H7 (cell line): Measurements from ENCODE around the gene ARFIP1. TPM values are rescaled to one million over a fixed set of nuclear protein-coding genes. Genes with fewer than 3 reads are reported as not detected.

Experiments used
- DNase-seq: peaks from one replicate; pipeline ENCODE4 v3.0.0; 2012
- H3K27me3 ChIP-seq: 2 replicates; pipeline ENCODE4 v1.6.0; 2011; ENCODE audit warnings: mild to moderate bottlenecking, low read length; ENCODE audit not compliant: control insufficient read depth, insufficient read depth
- H3K36me3 ChIP-seq: replicated peaks from 2 replicates; pipeline ENCODE4 v1.5.1; 2011; ENCODE audit warnings: low read length; ENCODE audit not compliant: control insufficient read depth, insufficient read depth
- H3K4me3 ChIP-seq: 2 replicates; pipeline ENCODE4 v1.5.1; 2011; ENCODE audit warnings: low read depth, mild to moderate bottlenecking, control low read depth, low read length, moderate library complexity; ENCODE audit not compliant: insufficient read depth
- total RNA-seq: library from RNA; depleted of rRNA; stranded (reverse); fragments of >200 nt; shearing (Covaris generic); gene quantifications from 2 replicates; pipeline ENCODE4 v1.2.3, GENCODE V29; 2014

ARFIP1 gene
- total RNA-seq, 1 experiment from 2014 or later, result 30.5 TPM

GRCh38 chr4:152776352-152776751 is 3.4 kb upstream of the ARFIP1 start:
- Histone ChIP-seq H3K36me3 (no peaks in the 10 kb centered on the region; the same call in 1 of the 2 replicates), H3K4me3 (no peak overlapping the region), H3K27me3 (no peaks in the 10 kb centered on the region)
- no peak for DNase-seq

DNA sequence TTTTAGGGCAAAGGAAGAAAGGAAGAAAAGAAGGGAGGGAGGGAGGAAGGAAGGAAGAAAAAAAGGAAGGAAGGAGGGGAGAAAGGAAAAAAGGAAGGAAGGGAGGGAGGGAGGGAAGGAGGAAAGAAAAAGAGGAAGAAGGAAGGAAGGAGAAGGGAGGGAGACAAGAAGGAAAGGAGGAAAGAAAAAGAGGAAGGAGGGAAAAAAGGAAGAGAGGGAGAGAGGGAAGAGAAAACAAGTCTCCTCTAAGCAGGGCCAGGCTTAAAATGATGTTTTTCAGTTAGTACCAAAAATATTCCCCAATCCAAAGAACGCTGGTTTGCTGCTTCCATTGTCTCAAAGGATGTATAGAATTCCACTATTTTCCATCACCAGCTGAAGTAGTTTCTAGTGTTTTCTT is 2.3 kb upstream of the ARFIP1 start:
- DNase-seq, result no peak
- no peaks in the 10 kb centered on the region for H3K27me3 ChIP-seq
- H3K4me3 ChIP-seq, result no peak overlapping the region
- no peaks in the 10 kb centered on the region; the same call in 1 of the 2 replicates for H3K36me3 ChIP-seq

- Histone ChIP-seq H3K27me3 (no peaks in the 10 kb centered on the region), H3K36me3 (no peaks in the 10 kb centered on the region; the same call in 1 of the 2 replicates), H3K4me3 (peak overlapping the region; percentile 84)
- DNase-seq, result peak; percentile 18
Measured at GRCh38 chr4:152778656-152779512, 870 bp upstream of the ARFIP1 start.

DNA sequence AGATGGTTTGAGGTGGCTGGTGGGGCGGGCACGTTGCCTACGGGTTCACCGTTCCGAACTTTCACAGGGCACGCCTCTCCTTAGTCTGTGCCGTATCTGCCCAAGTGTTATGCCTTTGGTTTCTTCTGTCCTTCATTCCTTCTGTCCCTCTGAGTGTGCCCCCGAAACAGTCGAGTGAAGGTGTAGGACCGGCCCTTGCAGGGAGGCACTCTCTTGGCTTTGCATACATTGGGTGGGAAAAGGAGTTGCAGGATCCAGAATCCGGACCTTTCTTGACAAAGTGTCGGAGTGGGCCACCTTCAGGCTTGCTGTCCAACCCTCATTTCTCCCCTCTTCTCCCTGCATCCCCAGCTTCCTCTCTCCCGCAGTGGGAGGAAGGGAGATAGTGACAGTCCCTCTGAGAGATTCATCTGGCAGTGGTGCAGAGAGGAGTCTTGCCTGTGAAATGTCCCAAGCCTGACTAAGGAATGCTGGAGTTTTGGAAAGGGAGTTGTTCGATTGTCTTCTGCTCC is 569 bp downstream of the ARFIP1 start:
- DNase-seq, result no peak
- H3K36me3 ChIP-seq, result no peaks in the 10 kb centered on the region; the same call in 1 of the 2 replicates

GRCh38 chr4:152784490-152785350 is 5.0 kb downstream of the ARFIP1 start:
- DNase-seq, result peak; percentile 26

More for the DNA sequence above, 569 bp downstream of the ARFIP1 start:
- peak overlapping the region; percentile 84 for H3K4me3 ChIP-seq
- H3K27me3 ChIP-seq, result no peaks in the 10 kb centered on the region

DNA sequence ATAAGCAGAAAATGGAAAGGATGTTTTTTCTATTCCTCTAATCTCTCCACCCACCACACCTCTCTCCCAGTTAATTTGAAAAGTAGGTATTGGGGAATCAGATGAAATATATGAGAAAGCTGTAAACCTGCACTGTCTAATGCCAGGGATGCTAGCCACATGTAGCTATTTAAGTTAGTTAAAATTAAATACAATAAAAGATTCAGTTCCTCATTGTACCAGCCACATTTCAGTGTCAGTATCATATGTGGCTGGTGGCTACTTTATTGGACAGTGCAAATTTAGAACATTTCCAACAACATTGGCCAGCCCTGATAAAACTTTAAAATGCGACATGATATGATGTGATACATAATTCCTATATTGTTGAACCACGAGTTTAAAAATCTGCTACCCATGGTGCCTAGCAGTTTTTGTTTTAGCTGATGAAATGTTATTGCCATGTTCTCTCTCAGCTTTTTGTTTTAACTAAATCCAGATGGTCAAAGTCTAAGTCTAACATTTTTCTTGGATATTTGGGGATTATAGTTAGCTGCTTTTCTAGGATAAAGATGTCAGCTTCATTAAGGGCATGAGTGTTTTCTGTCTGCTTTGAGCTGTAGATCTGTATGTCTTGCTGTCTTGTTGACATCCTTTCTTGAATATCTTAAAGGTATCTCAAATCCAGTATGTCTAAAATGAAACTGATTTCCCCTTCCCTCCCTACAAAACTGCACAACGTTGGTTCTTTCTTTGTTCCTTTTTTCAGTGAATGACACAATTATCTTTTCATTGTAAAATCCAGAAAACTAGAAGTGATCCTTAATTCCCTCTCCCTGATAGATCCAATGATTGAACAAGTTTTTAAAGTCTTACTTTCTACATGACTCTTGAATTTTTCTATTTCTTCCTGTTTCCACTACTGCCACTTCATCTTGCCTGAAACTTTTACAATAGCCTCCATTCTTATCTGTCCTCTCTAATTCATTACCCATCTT is 6.2 kb downstream of the ARFIP1 start:
- DNase-seq, result no peak
- Histone ChIP-seq H3K36me3 (no peaks in the 10 kb centered on the region), H3K4me3 (no peak overlapping the region), H3K27me3 (no peaks in the 10 kb centered on the region)

More at GRCh38 chr4:152784490-152785350, 5.0 kb downstream of the ARFIP1 start:
- Histone ChIP-seq H3K27me3 (no peaks in the 10 kb centered on the region), H3K36me3 (no peaks in the 10 kb centered on the region), H3K4me3 (no peak overlapping the region)

DNA sequence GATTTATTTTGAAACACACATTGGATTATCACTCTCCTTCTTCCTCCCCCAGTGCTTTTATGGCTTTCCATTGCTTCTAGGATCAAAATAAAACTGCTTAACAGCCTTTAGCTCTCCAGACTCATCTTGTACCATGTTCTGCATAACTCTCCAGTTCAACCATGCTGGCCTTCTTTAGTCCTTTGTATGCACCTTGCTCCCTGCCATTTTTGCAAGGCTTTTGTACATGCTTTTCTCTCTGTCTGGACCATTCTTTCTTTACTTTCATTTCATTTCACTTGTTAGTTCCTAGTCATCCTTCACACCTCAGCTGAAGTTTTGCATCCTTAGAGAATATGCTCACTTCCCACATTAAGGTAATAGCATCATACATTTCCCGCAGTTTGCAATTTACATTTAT is 6.9 kb downstream of the ARFIP1 start:
- H3K36me3 ChIP-seq, result no peaks in the 10 kb centered on the region
- no peak overlapping the region for H3K4me3 ChIP-seq
- DNase-seq, result no peak
- no peaks in the 10 kb centered on the region for H3K27me3 ChIP-seq

DNA sequence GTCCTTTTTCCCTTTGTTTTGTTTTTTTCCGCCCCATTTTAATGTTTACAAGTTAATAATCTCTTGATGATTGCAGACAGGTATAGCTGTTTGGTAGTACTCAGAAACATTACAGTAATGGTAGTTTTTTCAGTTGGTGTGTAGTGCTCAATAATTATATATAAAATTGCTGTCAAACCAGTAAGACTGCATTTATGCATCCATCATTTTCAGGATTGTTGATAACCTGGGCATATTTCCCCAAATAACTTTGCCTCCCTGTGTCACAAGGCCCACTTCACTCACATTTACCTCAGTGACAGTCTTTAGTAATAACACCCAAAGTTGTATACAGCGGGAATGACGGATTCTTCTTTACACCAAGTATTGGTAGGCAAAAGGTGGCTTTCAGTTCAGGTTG is 16.1 kb downstream of the ARFIP1 start:
- no peaks in the 10 kb centered on the region for H3K36me3 ChIP-seq
- no peak for DNase-seq
- H3K4me3 ChIP-seq, result no peak overlapping the region
- H3K27me3 ChIP-seq, result no peaks in the 10 kb centered on the region

GRCh38 chr4:152803541-152803940 is 23.8 kb downstream of the ARFIP1 start:
- Histone ChIP-seq H3K36me3 (no peaks in the 10 kb centered on the region), H3K27me3 (no peaks in the 10 kb centered on the region), H3K4me3 (no peak overlapping the region)
- DNase-seq, result no peak

- Histone ChIP-seq H3K4me3 (no peak overlapping the region), H3K27me3 (no peaks in the 10 kb centered on the region), H3K36me3 (no peaks in the 10 kb centered on the region)
- DNase-seq, result no peak
Measured at GRCh38 chr4:152805071-152805650, 25.4 kb downstream of the ARFIP1 start.

DNA sequence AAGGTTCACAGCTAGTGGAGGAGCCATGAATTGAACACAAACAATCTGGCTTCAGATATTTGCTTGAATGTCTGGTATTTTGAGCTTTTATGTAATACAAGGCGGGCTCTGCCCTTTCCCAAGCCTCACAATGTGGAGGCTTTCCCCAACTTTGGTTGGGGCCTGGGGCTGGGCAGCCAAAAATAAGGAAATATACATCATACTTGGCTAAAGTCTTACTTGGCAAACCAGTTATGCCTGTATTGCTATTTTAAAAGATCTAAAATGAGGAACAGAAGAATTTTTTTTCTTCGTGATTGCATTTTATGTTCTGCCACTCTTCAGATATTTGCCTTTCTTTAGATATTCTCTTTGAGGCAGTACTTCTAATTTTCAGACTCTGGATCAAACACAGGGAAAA is 26.1 kb downstream of the ARFIP1 start:
- H3K4me3 ChIP-seq, result no peak overlapping the region

GRCh38 chr4:152806501-152807125 is 26.9 kb downstream of the ARFIP1 start:
- no peak for DNase-seq
- H3K4me3 ChIP-seq, result no peak overlapping the region
- no peaks in the 10 kb centered on the region for H3K27me3 ChIP-seq
- H3K36me3 ChIP-seq, result no peaks in the 10 kb centered on the region

More for the DNA sequence above, 26.1 kb downstream of the ARFIP1 start:
- DNase-seq, result no peak
- H3K27me3 ChIP-seq, result no peaks in the 10 kb centered on the region
- H3K36me3 ChIP-seq, result no peaks in the 10 kb centered on the region

GRCh38 chr4:152807294-152807829 is 27.6 kb downstream of the ARFIP1 start:
- no peak overlapping the region for H3K4me3 ChIP-seq

More at GRCh38 chr4:152807294-152807829, 27.6 kb downstream of the ARFIP1 start:
- no peak for DNase-seq
- Histone ChIP-seq H3K27me3 (no peaks in the 10 kb centered on the region), H3K36me3 (no peaks in the 10 kb centered on the region)
